Cardiac muscle cell (in vitro differentiated cells and primary cell): ENCODE results near the gene CNIH4. TPM values are rescaled to one million over a fixed set of nuclear protein-coding genes. Genes with fewer than 3 reads are reported as not detected.
"Not testable (repeated sequence)": the region's sequence is repeated elsewhere in the genome, so short reads cannot be mapped to it uniquely, and the experiment has no call there.

Experiments used
- DNase-seq, 2 donors: peaks; one replicate each; pipeline versions ENCODE4 v3.0.0 to v3.0.0-alpha.2; 2010 to 2017; ENCODE audit warnings: low read depth in 1 of 2, low spot score in 1 of 2
- H3K27ac ChIP-seq: fragments of 200-600 bp; sonication (generic); 2 replicates; pipeline ENCODE4 v1.5.1; 2016
- H3K27me3 ChIP-seq: fragments of 200-600 bp; sonication (generic); 2 replicates; pipeline ENCODE4 v1.6.0; 2016; ENCODE audit warnings: control low read depth
- H3K36me3 ChIP-seq: fragments of 200-600 bp; sonication (generic); 2 replicates; pipeline ENCODE4 v1.5.1; 2016; ENCODE audit warnings: control low read depth
- H3K4me1 ChIP-seq: fragments of 200-600 bp; sonication (generic); 2 replicates; pipeline ENCODE4 v1.8.1; 2017; ENCODE audit warnings: low read depth, mild to moderate bottlenecking, mixed run types
- H3K4me3 ChIP-seq: fragments of 200-600 bp; sonication (generic); 2 replicates; pipeline ENCODE4 v1.5.1; 2016; ENCODE audit warnings: mild to moderate bottlenecking
- H3K9me3 ChIP-seq: fragments of 200-600 bp; sonication (generic); 2 replicates; pipeline ENCODE4 v1.5.1; 2017; ENCODE audit warnings: low read depth, mild to moderate bottlenecking, control low read depth
- polyA plus RNA-seq: library from polyadenylated mRNA; unstranded; fragments of >200 nt; fragmentation: Nextera tagmentation; extraction: Ambion mirVana; gene quantifications from 2 replicates; pipeline ENCODE4 v1.2.1, GENCODE V29; 2016
- total RNA-seq: library from RNA; depleted of rRNA; stranded (reverse); fragments of >200 nt; gene quantifications from 2 replicates; pipeline ENCODE4 v1.2.3, GENCODE V29; 2016
- TF ChIP-seq, protein P1 (sequence below): IDR thresholded peaks from 2 replicates; pipeline ENCODE4 v1.5.1; 2012; ENCODE audit warnings: low read depth, mild to moderate bottlenecking, low read length

CNIH4 gene
- total and polyA plus RNA-seq, 2 experiments from 2014 or later = 15.0 to 69.5 TPM

DNA sequence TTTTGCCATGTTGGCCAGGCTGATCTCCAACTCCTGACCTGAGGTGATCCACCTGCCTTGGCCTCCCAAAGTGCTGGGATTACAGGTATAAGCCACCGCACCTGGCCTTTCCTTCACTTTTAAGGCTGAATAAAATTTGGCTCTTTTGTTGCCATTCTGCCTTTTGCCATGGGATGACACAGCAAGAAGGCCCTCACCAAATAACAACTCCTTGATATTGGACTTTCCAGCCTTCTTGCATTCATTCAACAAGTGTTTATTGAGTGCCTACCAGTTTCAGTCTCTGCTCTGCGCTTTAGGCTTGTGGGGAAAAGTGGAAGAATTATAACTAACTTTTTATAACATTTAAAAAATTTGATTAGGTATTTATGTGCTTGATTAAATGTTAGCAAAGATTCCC is 24.9 kb upstream of the CNIH4 start:
- peaks cover 6% of the 10 kb centered on the region for H3K4me1 ChIP-seq
- H3K9me3 ChIP-seq = no peaks in the 10 kb centered on the region
- TF ChIP-seq, protein P1, sequence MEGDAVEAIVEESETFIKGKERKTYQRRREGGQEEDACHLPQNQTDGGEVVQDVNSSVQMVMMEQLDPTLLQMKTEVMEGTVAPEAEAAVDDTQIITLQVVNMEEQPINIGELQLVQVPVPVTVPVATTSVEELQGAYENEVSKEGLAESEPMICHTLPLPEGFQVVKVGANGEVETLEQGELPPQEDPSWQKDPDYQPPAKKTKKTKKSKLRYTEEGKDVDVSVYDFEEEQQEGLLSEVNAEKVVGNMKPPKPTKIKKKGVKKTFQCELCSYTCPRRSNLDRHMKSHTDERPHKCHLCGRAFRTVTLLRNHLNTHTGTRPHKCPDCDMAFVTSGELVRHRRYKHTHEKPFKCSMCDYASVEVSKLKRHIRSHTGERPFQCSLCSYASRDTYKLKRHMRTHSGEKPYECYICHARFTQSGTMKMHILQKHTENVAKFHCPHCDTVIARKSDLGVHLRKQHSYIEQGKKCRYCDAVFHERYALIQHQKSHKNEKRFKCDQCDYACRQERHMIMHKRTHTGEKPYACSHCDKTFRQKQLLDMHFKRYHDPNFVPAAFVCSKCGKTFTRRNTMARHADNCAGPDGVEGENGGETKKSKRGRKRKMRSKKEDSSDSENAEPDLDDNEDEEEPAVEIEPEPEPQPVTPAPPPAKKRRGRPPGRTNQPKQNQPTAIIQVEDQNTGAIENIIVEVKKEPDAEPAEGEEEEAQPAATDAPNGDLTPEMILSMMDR = no peak
- no peaks in the 10 kb centered on the region for H3K27me3 ChIP-seq
- H3K4me3 ChIP-seq = no peak overlapping the region
- no peak overlapping the region for H3K27ac ChIP-seq
- no peak for DNase-seq
- H3K36me3 ChIP-seq = no peaks in the 10 kb centered on the region

DNA sequence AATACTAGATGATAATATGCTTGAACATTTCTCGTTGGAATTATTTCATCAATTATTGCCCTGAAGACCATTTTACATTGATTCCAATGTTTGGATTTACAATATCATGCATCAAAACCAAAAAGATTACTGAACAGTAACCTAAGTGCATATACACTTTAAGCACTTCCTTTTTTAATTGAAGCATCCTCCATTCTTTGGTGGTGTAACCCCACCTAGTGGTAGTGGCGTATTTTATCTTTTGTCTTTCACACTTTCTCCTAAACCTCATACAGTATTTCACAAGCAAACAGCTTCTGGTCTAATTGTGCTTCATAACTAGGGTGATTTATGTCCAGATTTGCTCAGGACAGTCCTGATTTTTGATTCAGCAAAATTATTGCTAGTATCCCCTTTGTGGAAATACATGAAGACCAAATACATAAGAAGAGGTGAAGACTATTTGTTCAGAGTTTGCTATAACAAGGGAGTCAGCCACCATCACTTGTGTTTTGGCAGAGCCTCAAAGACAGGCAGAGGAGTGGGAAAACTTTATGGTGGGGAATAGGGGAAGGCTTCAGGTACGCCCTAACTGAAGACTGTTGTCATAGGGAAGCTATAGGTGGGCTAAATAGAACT is 23.3 kb upstream of the CNIH4 start:
- H3K27me3 ChIP-seq = no peaks in the 10 kb centered on the region
- no peak overlapping the region for H3K4me3 ChIP-seq
- peaks cover 6% of the 10 kb centered on the region for H3K4me1 ChIP-seq
- TF ChIP-seq, protein P1 = peak; percentile 59
- H3K9me3 ChIP-seq = no peaks in the 10 kb centered on the region
- H3K27ac ChIP-seq = no peak overlapping the region
- H3K36me3 ChIP-seq = no peaks in the 10 kb centered on the region
- peak; percentile 60 to 73 for DNase-seq

DNA sequence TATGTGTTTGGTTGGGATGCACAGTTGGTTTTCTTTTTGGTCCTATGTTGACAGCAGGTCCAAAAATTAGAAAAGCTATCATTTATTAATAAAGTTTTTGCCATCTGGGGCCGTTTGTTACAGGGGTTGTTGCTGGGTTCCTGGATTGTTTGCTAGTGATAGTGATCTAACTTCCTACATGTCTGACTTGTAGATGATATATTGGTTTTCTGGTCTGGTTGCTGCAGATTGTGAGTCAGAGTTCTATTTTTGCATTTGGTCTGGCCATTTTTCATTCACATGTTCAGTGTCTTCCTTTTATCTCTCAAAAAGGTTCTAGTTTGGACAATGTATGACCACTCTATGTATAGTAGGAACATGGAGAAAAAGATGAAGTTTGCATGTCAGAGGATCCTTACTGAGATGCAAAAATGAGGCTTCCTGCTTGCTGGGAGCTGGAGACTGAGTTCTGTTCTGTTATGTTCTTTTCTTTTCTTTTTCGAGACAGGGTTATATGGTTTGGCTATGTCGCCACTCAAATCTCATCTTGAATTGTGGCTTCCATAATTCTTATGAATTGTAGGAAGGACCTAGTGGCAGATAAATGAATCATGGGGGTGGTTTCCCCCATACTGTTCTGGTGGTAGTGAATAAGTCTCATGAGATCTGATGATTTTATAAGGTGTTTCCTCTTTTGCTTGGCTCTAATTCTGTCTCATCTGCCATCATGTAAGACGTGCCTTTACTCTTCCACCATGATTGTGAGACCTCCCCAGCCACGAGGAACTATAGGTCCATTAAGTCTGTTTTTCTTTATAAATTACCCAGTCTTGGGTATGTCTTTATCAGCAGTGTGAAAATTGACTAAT is 22.5 kb upstream of the CNIH4 start:
- no peak overlapping the region for H3K27ac ChIP-seq
- no peak for DNase-seq
- TF ChIP-seq, protein P1 = no peak

DNA sequence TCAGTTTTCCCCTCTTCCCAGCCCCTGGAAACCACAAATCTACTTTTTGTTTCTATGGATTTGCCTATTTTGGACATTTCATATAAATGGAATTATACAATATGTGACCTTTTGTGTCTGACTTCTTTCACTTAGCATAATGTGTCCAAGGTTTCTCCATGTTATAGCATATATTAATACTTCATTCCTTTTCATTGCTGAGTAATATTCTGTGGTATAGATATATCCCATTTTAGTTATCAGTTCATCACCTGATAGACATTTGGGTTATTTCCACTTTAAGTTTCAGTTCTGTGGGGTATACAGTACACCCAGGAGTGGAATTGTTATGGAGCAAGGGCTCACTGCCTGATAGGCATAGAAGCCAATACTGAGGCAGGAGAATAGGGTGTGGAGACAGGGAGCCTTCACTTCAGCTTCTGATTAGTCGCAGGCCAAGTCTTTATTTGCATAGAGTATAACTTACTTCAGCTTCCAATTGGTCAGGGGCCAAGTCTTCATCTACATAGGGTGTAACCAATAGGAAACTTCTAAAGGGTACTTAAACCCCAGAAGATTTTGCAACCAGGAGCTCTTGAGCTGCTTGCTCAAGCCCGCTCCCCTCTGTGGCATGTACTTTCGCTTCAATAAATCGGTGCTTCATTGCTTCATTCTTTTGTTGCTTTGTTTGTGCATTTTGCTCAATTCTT is 18.4 kb upstream of the CNIH4 start:
- Histone ChIP-seq H3K27ac (no peak overlapping the region), H3K36me3 (no peaks in the 10 kb centered on the region), H3K4me3 (no peak overlapping the region), H3K27me3 (peaks cover 15% of the 10 kb centered on the region), H3K9me3 (no peaks in the 10 kb centered on the region), H3K4me1 (no peaks in the 10 kb centered on the region)
- no peak for DNase-seq
- TF ChIP-seq, protein P1 = no peak

More for the DNA sequence above, 22.5 kb upstream of the CNIH4 start:
- H3K4me1 ChIP-seq = no peaks in the 10 kb centered on the region
- H3K36me3 ChIP-seq = no peaks in the 10 kb centered on the region
- no peaks in the 10 kb centered on the region for H3K27me3 ChIP-seq
- H3K9me3 ChIP-seq = no peaks in the 10 kb centered on the region
- no peak overlapping the region for H3K4me3 ChIP-seq

DNA sequence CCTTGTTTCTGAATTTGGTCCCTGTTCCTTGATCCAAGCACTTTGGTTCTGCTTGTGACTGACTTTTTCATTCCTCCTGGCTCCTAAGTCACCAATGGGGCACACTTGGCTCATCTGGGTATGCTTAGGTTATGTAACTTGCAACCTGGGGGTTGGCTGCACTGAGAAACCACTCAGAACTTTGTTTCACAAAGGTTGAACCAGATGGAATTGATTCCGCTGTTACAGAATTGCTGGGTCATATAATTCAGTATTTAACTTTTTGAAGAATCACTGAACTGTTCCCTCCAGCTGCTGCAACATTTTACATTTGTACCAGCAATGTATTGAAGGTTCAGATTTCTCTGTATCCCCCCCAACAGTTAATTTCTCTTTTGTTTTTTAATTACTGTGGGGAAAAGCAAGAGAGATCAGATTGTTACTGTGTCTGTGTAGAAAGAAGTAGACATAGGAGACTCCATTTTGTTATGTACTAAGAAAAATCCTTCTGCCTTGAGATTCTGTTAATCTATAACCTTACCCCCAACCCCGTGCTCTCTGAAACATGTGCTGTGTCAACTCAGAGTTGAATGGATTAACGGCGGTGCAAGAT is 17.1 kb upstream of the CNIH4 start:
- Histone ChIP-seq H3K27me3 (peaks cover 15% of the 10 kb centered on the region), H3K4me3 (no peak overlapping the region), H3K36me3 (no peaks in the 10 kb centered on the region), H3K27ac (no peak overlapping the region), H3K4me1 (no peaks in the 10 kb centered on the region), H3K9me3 (no peaks in the 10 kb centered on the region)
- no peak for DNase-seq
- TF ChIP-seq, protein P1 = no peak

DNA sequence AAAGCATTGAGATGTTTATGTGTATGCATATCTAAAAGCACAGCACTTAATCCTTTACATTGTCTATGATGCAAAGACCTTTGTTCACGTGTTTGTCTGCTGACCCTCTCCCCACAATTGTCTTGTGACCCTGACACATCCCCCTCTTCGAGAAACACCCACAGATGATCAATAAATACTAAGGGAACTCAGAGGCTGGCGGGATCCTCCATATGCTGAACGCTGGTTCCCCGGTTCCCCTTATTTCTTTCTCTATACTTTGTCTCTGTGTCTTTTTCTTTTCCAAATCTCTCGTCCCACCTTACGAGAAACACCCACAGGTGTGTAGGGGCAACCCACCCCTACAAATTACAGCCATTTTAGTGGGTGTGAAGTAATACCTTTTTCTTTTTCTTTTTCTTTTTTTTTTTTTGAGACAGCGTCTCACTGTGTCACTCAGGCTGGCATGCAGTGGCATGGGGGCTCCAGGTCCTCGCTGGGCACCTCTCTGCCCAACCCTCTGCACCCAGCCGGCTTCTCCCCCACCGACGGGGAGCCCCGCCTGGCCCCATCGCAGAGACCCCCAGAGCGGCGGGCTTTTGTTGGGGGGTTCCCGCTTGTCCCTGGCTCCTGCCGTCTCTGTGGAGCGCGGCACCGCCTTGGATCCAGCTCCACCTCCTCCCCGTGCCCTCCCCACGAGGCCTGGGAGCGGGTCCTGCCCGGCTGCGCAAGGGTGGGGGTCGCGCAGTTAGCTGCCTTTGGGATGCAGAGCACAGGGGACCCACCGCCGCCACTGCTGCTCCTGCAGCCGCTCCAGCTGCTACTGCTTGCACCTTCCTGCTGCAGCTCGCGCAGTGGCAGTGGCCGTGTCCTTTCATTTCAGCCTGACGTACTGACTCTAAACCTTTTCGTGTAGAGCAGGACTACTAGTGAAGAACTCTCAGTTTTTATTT is 16.0 kb upstream of the CNIH4 start:
- DNase-seq = peak in 1 of 2 donors; percentile 15
- peaks cover 15% of the 10 kb centered on the region for H3K27me3 ChIP-seq
- not testable (repeated sequence) for H3K9me3 ChIP-seq, H3K36me3 ChIP-seq, H3K4me1 ChIP-seq, H3K27ac ChIP-seq
- H3K4me3 ChIP-seq = peak overlapping the region; percentile 18
